HG03064 (cell line): ENCODE data around the gene MATCAP1.

ENCODE experiments used
- ATAC-seq: cut with Tn5 transposase; IDR thresholded peaks from one replicate; pipeline ENCODE4 v1.9.1; 2021; ENCODE audit warnings: low read depth; ENCODE audit not compliant: unreplicated experiment

MATCAP1 gene

DNA sequence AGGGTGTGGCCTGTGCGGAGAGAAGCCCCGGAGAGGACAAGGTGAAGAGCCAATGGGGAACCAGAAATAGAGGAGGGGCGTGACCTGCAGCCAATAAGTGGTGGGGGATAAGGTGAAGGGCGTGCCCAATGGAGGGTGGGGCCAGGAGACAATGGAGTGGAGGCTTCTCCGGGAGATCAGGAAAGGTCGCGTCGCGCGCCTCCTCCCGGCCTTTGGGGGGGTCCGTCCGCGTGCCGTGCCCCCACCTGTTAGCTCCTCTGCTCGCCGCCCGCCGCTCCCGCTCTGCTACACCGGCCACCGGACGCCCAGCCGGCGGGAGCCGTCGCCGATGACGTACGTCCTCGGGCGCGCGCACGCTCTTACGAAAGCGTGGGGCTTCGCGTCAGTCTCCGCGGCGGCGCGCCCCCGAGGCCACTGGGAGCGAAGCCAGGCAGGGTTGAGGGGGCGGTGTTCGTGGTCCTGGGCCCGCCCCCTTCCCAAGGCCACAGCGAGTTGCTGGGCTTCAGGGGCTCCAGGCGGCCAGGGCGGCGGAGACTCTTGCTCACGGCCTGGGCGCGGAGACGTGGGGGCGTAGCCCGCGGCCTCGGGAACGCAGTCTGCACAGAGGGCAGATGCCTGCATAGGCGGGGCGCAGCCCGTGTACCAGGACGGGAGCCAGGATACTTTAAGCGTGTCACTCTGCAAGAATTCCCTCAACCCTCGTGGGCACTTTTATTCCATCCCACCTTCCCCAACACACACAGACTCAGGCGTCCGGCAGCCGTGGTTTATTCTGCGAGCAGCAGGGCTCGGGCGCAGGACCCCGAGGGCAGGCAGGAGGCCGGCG lies at the start of gene MATCAP1:
MATCAP1 (minus strand) TSS at position 337 of the 826 bp plus-strand sequence. CDS start 3,353 bp downstream, outside the sequence.
- ATAC-seq, result peak; percentile 87

DNA sequence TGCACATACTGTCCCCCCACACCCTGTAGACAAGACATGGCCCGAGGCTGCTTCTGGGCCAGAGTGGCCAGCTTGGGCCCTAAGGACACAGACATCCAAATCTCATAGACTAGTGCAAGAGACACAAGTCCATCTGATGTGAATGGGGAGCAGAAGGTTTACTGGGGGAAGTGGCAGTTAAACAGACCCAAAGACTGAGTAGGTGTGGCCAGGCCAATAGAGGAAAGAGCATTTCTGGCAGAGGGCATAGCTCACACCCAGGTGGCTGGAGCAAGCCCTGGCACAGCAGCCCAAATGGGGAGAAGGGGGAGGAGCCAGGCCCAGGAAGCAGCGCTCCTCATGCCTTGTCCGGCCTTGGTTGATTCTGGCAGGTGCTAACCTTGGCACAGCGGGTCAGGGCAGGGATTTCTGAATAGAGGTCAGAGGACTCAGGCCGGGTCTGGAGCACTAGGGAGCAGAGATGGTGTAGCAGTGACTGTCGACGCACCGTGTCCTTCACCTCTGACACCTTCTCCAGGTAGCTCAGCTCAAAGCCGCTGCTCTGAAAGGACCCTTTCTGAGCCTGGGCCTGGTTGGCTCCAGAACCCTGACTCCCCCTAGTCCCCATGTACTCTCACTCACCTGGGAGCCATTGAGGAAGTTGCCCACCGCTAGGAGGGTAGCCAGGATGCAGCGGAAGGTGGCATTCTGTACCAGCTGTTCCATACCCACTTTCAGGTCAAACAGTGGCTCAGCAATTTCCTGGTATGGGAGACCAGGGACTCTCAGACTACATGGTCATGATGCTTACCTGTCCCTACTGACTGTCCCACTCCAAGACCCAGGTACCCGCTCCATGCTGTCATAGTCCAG lies 47.3 kb upstream of the MATCAP1 start:
- no peak for ATAC-seq

DNA sequence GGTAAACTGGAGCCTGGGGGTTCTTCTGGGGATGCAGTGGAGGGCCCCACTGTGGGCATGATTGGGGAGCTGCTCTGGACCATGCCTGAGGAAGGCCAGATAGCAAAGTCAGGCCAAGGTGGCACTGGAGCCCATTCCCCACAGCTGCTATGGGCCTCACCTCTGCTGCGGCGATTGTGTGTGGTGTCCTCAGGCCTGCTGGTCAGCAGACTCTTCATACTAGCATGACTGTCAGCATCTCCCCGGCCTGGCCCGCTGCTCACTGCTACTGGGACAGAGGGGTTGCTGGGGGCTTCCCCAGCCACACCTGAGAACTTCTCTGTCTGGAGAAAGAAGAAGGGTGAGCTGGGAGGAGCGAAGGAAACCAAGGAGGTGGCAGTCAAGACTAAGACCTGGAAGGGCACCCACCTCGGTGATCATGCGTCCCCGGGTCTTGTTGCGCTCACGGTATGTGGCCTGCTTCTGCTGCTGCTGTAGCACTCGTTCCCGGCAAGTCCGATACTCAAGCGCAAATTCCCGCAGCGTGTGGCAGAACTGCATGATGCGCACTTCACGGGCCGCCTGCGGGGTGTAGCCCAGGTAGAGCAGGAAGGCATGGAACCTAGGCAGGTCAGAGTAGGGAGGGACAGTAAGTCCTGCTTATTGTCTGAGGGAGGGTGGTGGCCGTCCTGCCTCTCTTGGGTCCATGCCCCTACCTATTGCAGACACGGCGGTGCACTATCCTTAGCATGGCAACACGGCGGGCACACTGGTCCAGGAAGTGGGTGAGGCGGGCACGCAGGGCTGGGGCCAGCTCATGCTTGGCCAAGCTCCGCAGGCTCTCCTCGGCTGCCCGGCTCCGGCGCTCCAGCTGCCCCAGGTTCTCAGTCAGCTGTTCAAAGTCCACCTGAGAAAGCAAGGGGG lies 46.4 kb upstream of the MATCAP1 start:
- ATAC-seq, result no peak

DNA sequence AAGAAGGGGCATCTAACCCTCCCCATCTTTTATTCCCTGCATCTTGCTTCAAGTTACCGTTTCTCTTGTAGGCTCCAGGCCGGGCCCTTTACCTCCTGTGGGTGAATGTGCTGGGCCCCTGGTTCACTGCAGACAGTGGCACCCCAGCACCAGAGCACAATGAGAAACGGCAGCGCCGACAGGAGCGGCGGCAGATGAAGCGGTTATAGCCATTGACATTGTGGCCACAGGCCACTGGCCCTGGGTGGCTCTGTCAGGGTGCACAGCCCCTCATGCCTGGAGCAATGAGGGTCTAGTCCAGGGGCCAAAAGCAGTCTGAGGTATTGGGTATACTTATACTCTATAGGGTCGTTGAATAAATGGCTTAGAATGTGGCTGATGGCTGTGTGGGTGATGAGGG lies 45.1 kb upstream of the MATCAP1 start:
- ATAC-seq, result no peak

DNA sequence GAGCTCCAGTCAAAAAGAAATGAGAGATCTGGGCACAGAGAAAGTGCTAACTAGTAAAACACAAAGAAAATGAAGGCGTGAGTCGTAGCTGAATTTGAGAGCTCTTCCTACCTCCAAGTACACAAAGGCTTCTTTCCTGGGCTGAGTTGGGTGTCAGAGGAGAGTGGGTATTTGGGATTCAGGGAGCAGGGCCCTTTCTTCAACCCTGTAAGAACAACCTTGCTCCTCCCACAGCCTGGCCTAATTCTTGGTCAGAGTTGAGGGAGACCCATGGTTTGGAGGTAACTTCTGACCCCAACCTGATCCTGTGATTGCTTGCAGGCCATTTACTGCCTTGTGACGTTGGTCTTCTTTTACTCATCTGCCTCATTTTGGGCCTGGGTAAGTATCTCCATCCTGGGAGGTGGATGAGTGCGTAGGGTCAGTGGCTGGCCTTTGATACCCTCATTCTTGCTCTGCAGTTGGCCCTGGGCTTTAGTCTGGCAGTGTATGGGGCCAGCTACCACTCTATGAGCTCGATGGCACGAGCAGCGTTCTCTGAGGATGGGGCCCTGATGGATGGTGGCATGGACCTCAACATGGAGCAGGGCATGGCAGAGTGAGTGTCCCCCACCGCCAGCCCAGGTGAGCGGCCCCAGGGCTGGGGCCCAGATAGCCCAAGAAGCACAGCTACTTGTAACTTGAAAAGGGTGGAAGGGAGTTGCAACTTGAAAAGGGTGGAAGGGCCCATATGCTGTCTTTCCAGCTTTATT lies 44.4 kb upstream of the MATCAP1 start:
- ATAC-seq, result no peak

DNA sequence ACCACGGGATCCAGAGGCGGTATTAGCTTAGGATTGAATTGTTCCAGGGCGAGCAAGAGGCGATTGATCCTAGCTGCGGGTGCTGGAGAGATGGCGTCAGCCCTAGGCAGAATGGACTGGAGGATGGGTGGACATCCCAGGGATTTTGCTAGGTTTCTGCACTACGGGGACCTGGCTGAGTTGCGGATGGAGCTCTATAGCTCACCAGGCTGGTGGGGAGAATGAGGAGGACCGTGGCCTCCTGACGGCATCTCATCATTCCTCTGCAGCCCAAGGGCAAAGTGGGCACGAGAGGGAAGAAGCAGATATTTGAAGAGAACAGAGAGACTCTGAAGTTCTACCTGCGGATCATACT lies 43.8 kb upstream of the MATCAP1 start:
- no peak for ATAC-seq

DNA sequence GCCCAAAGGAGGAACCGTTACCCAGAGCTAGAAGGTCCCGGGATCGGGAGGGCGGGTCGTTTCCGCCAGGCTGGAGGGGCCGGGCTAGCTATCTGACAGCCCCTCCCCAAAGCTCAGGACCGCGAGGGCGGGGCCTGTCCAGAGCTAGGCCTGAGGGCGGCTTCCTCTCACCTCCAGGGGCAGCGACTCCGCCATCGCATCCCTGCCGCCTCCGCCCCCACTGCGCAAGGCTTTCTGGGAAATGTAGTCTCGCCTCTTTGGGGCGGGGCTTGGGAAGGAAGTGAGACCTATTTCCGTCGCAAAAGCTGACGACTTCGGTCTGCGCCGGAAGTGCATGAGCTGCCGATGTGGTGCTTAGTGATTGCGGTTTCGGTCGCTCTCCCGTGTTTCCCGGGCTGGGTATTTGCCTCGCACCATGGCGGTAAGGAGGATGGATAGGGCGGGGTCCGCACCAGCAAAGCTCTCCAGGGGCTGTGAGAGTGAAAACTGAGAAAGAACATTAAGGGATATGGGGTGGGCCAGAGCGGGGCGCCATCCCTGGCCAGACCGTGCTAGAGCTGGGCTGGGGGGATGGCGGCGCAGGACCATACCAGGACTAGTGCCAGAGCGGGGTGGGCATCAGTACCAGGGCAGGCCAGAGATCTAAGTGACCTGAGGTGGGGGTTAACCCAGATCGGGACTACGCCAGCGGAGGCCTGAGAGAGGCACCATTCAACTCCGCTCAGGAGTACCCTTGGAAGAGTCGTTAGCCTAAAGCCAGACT lies 43.2 kb upstream of the MATCAP1 start, which contains the start of gene TMEM208:
TMEM208 (plus strand) TSS at position 327 of the 763 bp plus-strand sequence; CDS start at position 416, 89 bp downstream.
- peak; percentile 88 for ATAC-seq

DNA sequence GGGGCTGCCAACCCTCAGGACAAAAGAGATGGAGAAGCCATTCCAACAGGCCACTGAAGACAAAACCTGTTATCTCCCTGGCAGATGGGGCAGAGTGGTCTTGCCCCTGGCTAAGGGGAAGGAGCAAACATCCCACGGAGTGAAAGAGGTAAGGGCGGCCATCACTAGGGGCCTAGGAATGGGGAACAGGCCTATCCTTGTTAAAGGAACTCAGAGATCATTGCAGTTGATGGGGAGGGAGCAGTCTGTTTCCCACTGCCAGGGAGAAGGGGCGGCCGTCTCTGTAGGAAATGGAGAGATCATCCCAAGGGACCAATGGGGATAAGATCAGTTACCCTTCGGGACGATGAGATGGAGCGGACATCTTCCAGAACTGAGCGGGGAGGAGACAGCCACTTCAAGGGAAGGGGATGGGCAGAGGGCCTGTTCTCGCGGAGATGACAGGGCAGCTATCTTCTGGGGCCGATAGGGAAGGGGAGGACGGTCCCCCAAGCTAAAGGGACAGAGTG lies 42.6 kb upstream of the MATCAP1 start:
- no peak for ATAC-seq

DNA sequence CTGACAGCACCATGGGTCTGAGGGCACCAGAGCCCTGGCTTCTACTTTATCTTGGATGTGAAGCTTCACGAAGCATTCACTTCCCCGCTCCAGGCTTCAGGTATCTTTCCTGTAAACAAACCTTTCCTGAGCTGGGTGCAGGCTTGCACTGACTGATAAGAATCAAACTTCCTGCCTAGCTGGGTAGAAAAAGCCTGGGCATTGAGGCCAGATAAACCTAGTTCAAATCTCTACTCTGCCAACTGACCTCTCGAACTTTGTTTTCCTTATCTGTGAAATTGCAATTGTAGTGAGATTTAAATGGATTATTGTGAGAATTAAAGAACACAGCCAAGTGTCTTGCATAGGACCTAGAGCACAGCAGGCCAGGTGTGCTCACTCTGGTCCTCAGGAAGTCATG lies 40.2 kb upstream of the MATCAP1 start:
- ATAC-seq, result no peak

DNA sequence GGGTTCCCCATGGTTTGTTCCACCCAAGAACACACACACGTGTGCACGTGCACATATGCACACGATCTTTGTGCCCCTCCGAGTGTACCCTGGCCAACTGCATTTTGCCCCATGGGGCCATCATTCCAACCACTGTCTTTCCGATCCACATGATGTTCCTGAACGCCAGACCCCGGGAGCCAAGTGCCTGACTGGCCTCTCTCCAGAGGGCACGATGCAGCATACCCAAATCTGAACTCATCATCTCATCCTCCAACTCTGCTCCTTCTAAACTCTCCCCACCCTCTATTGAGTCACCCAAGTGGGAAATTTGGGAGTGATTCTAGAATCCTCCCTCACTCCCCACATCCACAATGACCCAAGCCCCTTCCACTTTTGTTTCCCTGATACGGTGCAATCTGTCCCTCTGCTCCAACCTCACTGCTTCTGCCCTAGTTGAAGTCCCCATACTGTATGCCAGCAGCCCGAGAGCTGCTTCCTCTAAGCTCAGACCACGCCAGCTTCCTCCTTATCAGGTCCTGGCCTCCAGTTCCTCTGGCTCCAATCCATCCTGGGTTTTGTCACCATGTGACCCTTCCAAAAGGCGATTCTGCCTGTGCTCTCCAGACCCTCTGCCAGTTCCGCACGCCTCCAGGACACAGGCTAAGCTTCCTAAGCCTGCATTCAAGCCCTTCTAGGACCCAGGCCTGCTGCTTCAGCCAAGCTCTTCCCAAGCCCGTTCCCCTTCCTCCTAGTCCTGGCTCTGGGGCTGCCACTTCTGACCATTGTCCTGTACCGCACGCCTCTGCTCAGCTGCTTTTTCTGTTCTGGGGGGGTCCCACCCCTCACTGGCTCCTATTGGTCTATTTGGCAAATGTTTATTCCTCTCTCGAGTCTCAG lies 33.1 kb upstream of the MATCAP1 start:
- no peak for ATAC-seq

DNA sequence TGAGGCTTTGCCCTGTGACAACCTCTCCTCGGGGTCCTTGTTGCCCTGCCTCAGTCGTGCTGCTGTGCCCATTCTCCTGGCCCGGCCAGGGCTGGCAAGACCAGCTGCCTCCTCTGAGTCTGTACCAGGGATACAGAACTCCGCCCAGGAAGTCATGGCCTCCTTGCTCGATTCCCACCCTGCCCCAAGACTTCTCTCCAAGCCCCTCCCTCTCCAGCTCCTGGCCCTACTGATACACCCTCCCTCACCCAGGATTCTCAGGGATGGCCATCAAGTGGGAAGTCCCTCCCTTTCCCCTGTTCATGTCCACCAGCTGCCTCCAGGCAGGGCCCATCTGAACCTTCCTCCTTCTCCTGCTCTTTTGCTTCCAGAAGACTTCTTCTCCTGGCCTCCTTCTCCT lies 31.9 kb upstream of the MATCAP1 start:
- ATAC-seq, result no peak

DNA sequence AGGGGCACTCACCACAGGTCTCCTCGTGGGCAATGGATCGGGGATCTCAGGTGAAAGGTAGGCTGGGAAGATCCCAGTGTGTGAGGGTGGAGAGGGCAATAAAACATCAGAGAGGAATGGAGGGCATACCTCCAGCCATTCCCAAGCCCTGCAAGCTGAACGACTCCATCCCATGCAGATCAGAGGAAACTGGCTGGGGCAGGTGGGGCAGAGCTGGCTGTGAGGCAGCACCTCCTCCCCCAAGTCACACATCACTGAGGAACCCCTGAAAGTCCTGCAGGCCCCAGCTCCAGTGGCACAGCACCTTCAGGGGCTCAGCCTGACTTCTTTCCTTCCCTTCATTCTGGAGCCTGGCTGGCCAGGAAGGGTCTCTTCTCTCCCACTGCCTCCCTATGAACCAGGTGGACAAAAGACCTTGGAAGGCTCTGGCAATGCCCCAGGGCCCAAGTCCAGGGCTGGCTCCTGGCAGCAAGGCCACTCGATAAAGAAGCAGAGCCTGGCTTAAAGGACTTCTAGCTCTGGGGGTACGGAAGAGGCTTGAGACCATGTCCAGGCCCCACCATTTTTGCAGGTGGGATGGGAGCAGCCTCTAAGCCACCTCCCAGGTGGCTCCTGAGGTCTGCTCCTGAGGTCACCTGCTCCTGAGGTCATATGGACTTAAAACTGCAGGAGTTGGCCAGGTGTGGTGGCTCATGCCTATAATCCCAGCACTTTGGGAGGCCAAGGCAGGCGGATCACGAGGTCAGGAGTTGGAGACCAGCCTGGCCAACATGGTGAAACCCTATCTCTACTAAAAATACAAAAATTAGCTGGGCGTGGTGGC lies 29.6 kb upstream of the MATCAP1 start:
- no peak for ATAC-seq

DNA sequence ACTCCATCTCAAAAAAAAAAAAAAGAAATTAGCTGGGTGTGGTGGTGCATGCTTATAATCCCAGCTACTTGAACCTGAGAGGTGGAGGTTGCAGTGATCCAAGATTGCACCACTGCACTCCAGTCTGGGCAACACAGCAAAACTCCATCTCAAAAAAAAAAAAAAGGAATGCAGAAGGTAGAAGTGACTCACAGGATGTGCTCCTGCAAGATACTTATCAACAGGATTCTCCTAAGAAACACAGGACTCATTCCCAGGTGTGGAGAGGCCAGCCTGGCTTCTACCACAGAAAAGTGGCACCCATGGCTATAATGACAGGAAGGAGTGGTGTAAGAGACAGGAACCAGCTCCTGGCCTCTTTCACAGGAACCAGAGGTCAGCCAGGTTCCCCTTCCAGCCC lies 29.0 kb upstream of the MATCAP1 start:
- ATAC-seq, result no peak

DNA sequence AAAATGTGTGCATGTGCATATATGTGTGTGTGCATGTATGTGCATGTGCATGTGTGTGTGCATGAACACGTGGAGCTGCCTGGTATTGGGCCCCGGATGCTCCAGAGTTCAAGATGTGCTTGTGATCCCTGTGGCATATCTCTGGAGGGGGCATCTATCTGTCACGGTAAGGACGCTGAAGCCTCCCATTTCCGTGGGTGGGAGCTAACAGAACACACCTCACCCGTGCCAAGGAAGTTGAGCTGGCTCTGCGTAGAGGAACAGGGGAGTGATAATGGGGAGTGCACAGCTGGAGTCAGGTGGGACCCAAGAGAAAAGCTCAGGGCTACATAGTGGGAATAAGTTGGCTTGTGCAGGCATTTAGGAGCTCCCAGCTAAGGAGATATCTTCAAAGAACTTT lies 27.9 kb upstream of the MATCAP1 start:
- ATAC-seq, result no peak

DNA sequence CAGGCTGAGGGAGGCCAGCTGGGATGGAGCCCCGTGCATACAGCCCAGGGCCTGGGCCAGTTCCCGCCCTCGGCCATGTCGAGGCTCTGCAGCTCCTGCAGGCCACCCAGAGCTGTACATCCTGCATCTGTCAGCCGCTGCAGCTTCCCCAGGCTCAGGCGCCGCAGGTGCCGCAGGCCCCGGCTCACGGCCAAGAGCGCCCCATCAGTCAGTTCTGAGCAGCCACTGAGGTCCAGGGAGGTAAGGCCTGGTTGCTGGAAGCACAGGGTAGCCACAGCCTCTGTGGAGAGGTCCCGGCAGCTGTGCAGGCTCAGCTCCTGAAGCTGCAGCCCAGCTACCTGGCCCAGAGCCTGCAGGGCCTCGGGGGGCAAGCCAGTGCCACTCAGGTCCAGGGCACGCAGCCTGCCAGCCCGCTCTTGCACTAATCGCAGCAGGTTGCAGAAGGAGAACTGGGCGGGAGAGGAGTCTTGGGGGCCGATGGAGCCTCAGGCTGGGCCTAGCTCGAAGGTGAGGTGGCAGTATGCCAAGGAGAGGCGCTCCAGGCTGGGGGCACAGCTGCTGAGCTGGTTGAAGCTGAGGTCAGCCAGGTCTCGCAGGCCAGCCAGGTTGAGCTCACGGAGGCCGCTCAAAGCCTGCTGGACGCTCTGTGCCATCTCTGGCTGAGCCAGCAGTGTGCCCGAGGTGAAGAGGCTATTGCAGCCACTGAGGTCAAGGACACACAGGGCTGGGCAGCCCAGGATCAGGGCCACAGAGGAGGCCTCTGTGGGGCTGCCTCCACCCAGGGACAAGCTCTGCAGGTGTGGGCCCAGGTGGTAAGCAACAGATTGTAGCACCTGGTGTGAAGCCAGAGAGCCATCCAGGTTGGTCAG lies 26.5 kb upstream of the MATCAP1 start:
- no peak for ATAC-seq

DNA sequence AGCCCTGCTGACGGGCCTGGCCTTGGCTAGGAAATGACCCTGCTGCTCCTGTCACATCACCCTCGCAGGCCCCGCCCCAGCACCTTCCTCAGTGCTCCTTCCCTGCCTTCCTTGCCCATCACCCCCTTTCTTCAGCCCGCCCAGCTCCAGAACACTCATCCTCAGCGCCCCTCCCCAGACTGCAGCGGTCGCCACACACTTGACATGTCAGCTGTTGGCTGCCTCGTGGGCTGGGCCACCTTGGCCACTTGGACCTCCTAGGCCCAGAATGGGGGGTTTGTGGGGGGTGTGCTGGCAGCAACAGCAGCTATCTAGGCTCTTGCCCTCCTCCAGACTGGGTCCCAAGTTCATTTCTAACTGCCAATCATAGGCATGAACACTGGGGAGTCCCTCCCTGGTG lies 25.8 kb upstream of the MATCAP1 start:
- no peak for ATAC-seq
